Erythroblast (primary cell): Measurements from ENCODE around the gene STX18.

Experiments used
- DNase-seq, 2 experiments: peaks; one replicate each; lab custom pipeline; 2025; lab: John Stamatoyannopoulos, UW
- GATA1 ChIP-seq: IDR thresholded peaks from 2 replicates; pipeline ENCODE4 v1.6.1; 2011; ENCODE audit warnings: low read depth, mild to moderate bottlenecking, control low read depth, low read length, moderate library complexity
- POLR2A ChIP-seq: IDR thresholded peaks from 2 replicates; pipeline ENCODE4 v1.6.1; 2011; ENCODE audit warnings: mild to moderate bottlenecking, low read length

STX18 gene

GRCh38 chr4:4405358-4405962, 136.4 kb downstream of the STX18 start:
- TF ChIP-seq POLR2A, result no peak
- no peak for TF ChIP-seq GATA1
- DNase-seq, result no peak

GRCh38 chr4:4402966-4403365, 138.9 kb downstream of the STX18 start:
- no peak for DNase-seq
- TF ChIP-seq POLR2A (no peak), GATA1 (no peak)

DNA sequence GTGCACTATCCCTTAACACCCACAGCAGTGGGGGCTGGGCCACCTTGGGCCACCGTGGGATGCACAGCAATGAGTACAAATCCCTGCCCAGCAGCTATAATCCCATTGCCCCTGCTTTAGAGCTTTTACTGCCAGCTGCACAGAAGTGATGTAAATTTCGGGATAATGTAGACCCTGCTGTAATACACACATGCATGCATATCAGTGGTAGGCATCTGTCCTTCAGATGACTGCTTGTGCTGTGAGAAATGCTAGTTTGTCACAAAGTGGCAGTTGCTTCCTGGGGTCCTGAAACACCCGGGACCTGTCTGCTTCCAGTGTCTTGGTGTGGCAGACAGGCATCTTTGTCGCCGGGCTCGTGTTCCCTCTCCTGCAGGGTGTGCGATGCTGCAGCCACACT, 140.8 kb downstream of the STX18 start:
- DNase-seq, result no peak
- TF ChIP-seq POLR2A (no peak), GATA1 (no peak)

- no peak for DNase-seq
- TF ChIP-seq POLR2A, result no peak
- no peak for TF ChIP-seq GATA1
Observed at GRCh38 chr4:4398430-4398829, 143.4 kb downstream of the STX18 start.

DNA sequence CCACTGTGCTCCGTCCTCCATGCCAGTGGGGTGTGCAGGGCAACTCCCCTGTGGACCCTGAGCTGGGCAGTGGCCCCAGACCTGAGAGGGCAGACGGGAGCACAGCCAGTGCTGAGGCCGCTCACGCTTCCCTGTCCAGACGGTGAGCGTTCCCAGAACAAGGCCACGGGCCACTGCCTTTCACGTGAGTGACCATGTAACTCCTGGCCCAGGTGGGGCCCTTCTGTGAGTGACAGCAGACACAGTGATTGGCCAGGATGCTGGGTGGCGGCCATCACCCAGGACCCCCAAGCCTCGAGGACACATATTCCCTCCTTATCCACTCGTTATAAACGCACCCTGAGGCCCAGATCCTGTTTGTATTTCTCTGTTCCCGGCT, 144.4 kb downstream of the STX18 start:
- no peak for DNase-seq
- TF ChIP-seq POLR2A (no peak), GATA1 (no peak)

- no peak for DNase-seq
Observed at GRCh38 chr4:4396628-4397440, 145.0 kb downstream of the STX18 start.

GRCh38 chr4:4395849-4396627, 145.8 kb downstream of the STX18 start:
- no peak for TF ChIP-seq POLR2A
- TF ChIP-seq GATA1, result no peak
- no peak for DNase-seq

More at GRCh38 chr4:4396628-4397440, 145.0 kb downstream of the STX18 start:
- TF ChIP-seq GATA1 (no peak), POLR2A (no peak)

- DNase-seq, result no peak
- TF ChIP-seq GATA1 (no peak), POLR2A (no peak)
Observed at GRCh38 chr4:4395371-4395770, 146.5 kb downstream of the STX18 start.

- DNase-seq, result peak in 1 of 2 experiments; percentile 14
- TF ChIP-seq POLR2A, result no peak
- TF ChIP-seq GATA1, result no peak
Observed at GRCh38 chr4:4394644-4395043, 147.2 kb downstream of the STX18 start.

DNA sequence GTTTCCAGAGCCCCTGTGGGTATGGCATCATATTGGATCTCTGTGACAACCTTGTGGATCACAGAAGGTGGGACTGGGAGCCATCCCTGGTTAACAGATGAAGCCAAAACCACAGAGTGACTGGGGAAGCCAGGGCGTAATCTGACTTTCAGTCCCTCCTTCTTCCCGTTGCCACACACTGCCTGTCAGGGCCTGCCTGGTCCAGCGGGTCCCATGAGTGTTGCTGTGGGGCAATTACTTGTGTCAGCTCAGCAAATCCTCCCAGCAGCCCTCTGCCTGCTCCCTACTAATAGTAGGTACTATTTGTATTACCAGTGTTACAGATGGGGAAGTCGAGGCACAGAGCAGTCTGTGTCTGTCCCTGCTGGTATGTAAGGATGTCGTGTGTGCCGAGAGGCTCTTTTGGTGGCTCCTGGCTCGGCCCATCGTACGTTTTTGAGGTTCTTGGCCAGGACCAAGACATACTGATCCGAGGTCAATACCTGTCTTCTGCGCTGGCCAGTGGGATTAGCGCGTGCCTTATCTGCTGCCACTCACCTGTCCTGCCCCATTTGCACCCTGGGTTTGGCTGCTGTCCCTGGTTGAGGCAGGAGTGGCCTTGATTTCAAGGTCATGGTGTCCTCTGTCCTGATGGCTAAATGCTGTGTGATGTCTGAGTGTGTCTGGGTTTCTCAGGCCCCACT, 149.2 kb downstream of the STX18 start:
- DNase-seq, result no peak
- TF ChIP-seq GATA1, result no peak
- no peak for TF ChIP-seq POLR2A

- DNase-seq, result no peak
- TF ChIP-seq GATA1 (no peak), POLR2A (no peak)
Observed at GRCh38 chr4:4391866-4392265, 150.0 kb downstream of the STX18 start.

- TF ChIP-seq POLR2A (no peak), GATA1 (no peak)
- DNase-seq, result no peak
Observed at GRCh38 chr4:4390515-4391240, 151.2 kb downstream of the STX18 start.

DNA sequence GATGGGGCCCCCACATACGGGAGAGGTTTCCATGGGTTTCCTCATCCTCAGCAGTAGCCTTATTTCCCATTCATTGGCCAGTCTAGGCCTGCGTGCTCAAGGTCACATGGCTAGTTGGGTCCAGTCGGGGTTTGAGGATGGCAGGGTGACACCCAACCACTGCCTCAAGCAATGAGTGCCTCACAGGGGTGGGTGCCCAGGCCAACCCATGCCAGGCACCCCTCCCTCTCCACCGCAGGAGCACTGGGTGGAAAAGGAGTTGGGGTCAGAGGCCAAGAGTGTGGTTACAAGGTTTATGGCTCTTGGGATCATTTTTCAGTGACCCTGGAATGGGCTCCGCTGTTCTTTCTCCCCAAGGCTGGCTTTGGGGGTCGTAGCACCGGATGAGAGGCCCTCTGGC, 151.8 kb downstream of the STX18 start:
- no peak for DNase-seq
- TF ChIP-seq GATA1, result no peak
- no peak for TF ChIP-seq POLR2A
